ENCODE data around the gene C2CD3. TPM values are rescaled to one million over a fixed set of nuclear protein-coding genes. Genes with fewer than 3 reads are reported as not detected.

The C2CD3 gene
- polyA plus RNA-seq, 4 donors = 3.8 to 11.0 (median 7.3) TPM

DNA sequence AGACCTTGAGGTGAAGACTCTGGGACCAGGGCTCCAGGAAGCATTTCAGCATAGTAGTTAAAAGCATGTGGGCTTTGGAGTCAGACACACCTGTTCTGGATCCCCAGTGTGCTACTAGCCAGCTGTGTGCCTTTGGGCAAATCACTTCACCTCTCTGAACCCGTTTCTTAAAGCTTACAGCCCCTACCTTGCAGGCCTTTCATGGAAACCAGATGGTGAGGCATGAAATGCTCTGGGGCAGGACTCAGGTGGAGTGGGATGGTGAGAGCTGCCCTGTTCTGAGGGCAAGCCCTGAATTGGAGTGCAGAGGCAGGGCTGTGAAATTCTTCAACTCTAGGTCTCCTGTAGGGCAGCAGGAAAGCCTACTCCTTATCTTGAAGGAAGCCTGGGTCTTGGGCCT is 198.6 kb downstream of the C2CD3 start:
- WGBS, 3 donors = 52 to 72% (median 71%) methylated on average over 1 of the region's 1 CpG
- FAIRE-seq (no peak), DNase-seq (no peak)
- peaks cover under 1 to 40% (median 11%) of the 10 kb centered on the region in 3 donors for H3K36me3 ChIP-seq (ENCODE audit: control insufficient read depth in 3 of 3, insufficient read depth in 2 of 3, low read depth in 1 of 3, low read length in 3 of 3)
- no peaks in the 10 kb centered on the region for H3K27me3 ChIP-seq (ENCODE audit: control insufficient read depth in 3 of 3, insufficient read depth in 3 of 3, low read length in 3 of 3)
- H3K4me1 ChIP-seq (ENCODE audit: control insufficient read depth in 3 of 3, insufficient read depth in 2 of 3, low read depth in 1 of 3, low read length in 2 of 3) = peaks cover 0 to 4% (median 0%) of the 10 kb centered on the region in 3 donors
- H3K27ac ChIP-seq (ENCODE audit: low read depth in 1 of 3, low read length in 2 of 3) = no peak overlapping the region
- H3K4me3 ChIP-seq (ENCODE audit: low read depth in 1 of 3, low read length in 3 of 3) = no peak overlapping the region
- H3K9me3 ChIP-seq (ENCODE audit: control insufficient read depth in 2 of 2, insufficient read depth in 1 of 2, low read depth in 1 of 2, low read length in 1 of 2) = no peaks in the 10 kb centered on the region

DNA sequence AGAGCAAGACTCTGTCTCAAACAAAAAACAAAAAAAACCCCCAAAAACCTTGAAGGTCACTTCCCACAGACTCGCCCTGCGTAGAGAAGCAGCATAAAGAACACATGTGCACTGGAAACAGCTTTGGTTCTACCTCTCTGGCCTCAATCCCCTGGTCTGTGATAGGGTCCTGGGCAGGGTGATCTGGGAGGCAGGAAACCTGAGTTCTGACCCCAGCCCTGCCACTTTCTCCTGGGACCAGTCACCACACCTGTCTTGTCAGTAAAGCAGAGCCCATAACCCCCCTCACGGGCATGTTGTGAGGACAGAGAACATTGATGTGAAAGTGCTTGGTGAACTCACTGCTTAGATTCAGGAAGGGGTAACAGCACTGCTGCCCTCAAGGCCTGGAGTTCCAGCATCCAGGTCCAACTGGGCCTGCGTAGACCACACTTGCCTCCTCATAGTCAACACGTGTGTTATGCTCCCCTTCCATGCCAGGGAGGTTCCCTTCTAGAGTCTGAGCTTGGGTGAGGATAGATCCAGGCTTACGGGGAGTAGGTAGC is 199.6 kb downstream of the C2CD3 start:
- Histone ChIP-seq H3K4me3 (ENCODE audit: low read depth in 1 of 3, low read length in 3 of 3) (no peak overlapping the region), H3K36me3 (ENCODE audit: control insufficient read depth in 3 of 3, insufficient read depth in 2 of 3, low read depth in 1 of 3, low read length in 3 of 3) (peaks cover 0 to 33% (median 4%) of the 10 kb centered on the region in 3 donors), H3K27me3 (ENCODE audit: control insufficient read depth in 3 of 3, insufficient read depth in 3 of 3, low read length in 3 of 3) (no peaks in the 10 kb centered on the region), H3K4me1 (ENCODE audit: control insufficient read depth in 3 of 3, insufficient read depth in 2 of 3, low read depth in 1 of 3, low read length in 2 of 3) (peaks cover 0 to 4% (median 0%) of the 10 kb centered on the region in 3 donors), H3K27ac (ENCODE audit: low read depth in 1 of 3, low read length in 2 of 3) (peak overlapping the region in 1 of 3 donors; percentile 14), H3K9me3 (ENCODE audit: control insufficient read depth in 2 of 2, insufficient read depth in 1 of 2, low read depth in 1 of 2, low read length in 1 of 2) (no peaks in the 10 kb centered on the region)
- DNase-seq (no peak), FAIRE-seq (no peak)
- 67 to 77% (median 70%) methylated on average over 6 of the region's 6 CpGs for WGBS, 3 donors

- DNase-seq = no peak
- Histone ChIP-seq H3K4me1 (ENCODE audit: control insufficient read depth in 3 of 3, insufficient read depth in 2 of 3, low read depth in 1 of 3, low read length in 2 of 3) (peaks cover 0 to 4% (median 0%) of the 10 kb centered on the region in 3 donors), H3K27me3 (ENCODE audit: control insufficient read depth in 3 of 3, insufficient read depth in 3 of 3, low read length in 3 of 3) (no peaks in the 10 kb centered on the region), H3K27ac (ENCODE audit: low read depth in 1 of 3, low read length in 2 of 3) (no peak overlapping the region), H3K36me3 (ENCODE audit: control insufficient read depth in 3 of 3, insufficient read depth in 2 of 3, low read depth in 1 of 3, low read length in 3 of 3) (peaks cover 0 to 24% (median 2%) of the 10 kb centered on the region in 3 donors), H3K4me3 (ENCODE audit: low read depth in 1 of 3, low read length in 3 of 3) (no peak overlapping the region), H3K9me3 (ENCODE audit: control insufficient read depth in 2 of 2, insufficient read depth in 1 of 2, low read depth in 1 of 2, low read length in 1 of 2) (no peaks in the 10 kb centered on the region)
- FAIRE-seq = no peak
- 48 to 73% (median 51%) methylated on average over 13 of the region's 13 CpGs for WGBS, 3 donors
Observed at GRCh38 chr11:73969991-73970800, 200.6 kb downstream of the C2CD3 start.

DNA sequence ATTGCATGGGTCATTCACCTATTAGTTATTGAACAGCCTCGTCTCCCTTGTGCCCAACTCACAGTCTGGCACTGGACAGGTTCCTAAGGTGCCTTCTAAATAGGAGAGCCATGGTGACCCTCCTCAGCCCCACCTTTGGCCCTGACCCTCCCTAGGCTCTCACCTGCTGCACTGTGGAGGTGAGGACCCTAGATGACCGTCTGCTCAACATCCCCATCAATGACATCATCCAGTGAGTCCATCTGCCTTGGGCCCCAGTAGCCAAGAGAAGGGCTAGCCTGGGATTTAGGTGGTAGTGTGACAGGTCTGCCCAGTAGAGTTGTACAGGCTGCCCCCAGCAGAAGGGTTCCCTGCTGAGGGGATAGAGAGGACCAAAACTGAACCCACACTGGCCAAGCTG is 201.7 kb downstream of the C2CD3 start:
- peaks cover 0 to 13% (median 0%) of the 10 kb centered on the region in 3 donors for H3K36me3 ChIP-seq (ENCODE audit: control insufficient read depth in 3 of 3, insufficient read depth in 2 of 3, low read depth in 1 of 3, low read length in 3 of 3)
- DNase-seq = no peak

GRCh38 chr11:73968356-73968966 is 202.3 kb downstream of the C2CD3 start:
- no peak overlapping the region for H3K27ac ChIP-seq (ENCODE audit: low read depth in 1 of 3, low read length in 2 of 3)
- FAIRE-seq (no peak), DNase-seq (no peak)
- WGBS, 3 donors = 76 to 88% (median 87%) methylated on average over 15 of the region's 15 CpGs
- peaks cover 0 to 10% (median 0%) of the 10 kb centered on the region in 3 donors for H3K36me3 ChIP-seq (ENCODE audit: control insufficient read depth in 3 of 3, insufficient read depth in 2 of 3, low read depth in 1 of 3, low read length in 3 of 3)
- no peak overlapping the region for H3K4me3 ChIP-seq (ENCODE audit: low read depth in 1 of 3, low read length in 3 of 3)
- no peaks in the 10 kb centered on the region for H3K27me3 ChIP-seq (ENCODE audit: control insufficient read depth in 3 of 3, insufficient read depth in 3 of 3, low read length in 3 of 3)
- no peaks in the 10 kb centered on the region for H3K9me3 ChIP-seq (ENCODE audit: control insufficient read depth in 2 of 2, insufficient read depth in 1 of 2, low read depth in 1 of 2, low read length in 1 of 2)
- H3K4me1 ChIP-seq (ENCODE audit: control insufficient read depth in 3 of 3, insufficient read depth in 2 of 3, low read depth in 1 of 3, low read length in 2 of 3) = no peaks in the 10 kb centered on the region

More for the DNA sequence above, 201.7 kb downstream of the C2CD3 start:
- H3K9me3 ChIP-seq (ENCODE audit: control insufficient read depth in 2 of 2, insufficient read depth in 1 of 2, low read depth in 1 of 2, low read length in 1 of 2) = no peaks in the 10 kb centered on the region
- H3K27me3 ChIP-seq (ENCODE audit: control insufficient read depth in 3 of 3, insufficient read depth in 3 of 3, low read length in 3 of 3) = no peaks in the 10 kb centered on the region
- no peak overlapping the region for H3K27ac ChIP-seq (ENCODE audit: low read depth in 1 of 3, low read length in 2 of 3)
- peaks cover 0 to 4% (median 0%) of the 10 kb centered on the region in 3 donors for H3K4me1 ChIP-seq (ENCODE audit: control insufficient read depth in 3 of 3, insufficient read depth in 2 of 3, low read depth in 1 of 3, low read length in 2 of 3)
- FAIRE-seq = no peak
- H3K4me3 ChIP-seq (ENCODE audit: low read depth in 1 of 3, low read length in 3 of 3) = no peak overlapping the region
- WGBS, 3 donors = 62 to 67% (median 65%) methylated on average over 2 of the region's 2 CpGs

DNA sequence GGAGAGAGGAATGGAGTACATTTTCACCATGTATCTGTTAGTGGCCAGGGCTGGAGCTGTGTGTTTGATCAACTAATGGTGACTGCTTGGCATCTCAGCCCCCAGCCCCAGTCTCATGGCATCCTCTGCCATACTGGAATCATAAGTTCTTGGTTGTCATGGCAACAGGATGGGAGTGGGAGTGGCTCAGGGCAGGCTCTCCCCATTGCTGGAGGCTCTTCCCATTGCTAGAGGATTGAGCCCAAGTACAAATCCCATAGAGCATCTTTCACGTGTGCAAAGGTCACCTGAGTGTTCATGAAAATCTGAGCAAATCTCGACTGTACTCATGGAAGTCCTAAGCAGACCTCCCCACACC is 205.1 kb downstream of the C2CD3 start:
- 17 to 60% (median 28%) methylated on average over 2 of the region's 2 CpGs for WGBS, 3 donors
- H3K9me3 ChIP-seq (ENCODE audit: control insufficient read depth in 2 of 2, insufficient read depth in 1 of 2, low read depth in 1 of 2, low read length in 1 of 2) = no peaks in the 10 kb centered on the region
- no peak for DNase-seq
- no peak overlapping the region for H3K4me3 ChIP-seq (ENCODE audit: low read depth in 1 of 3, low read length in 3 of 3)
- no peak for FAIRE-seq
- H3K27ac ChIP-seq (ENCODE audit: low read depth in 1 of 3, low read length in 2 of 3) = no peak overlapping the region
- no peaks in the 10 kb centered on the region for H3K27me3 ChIP-seq (ENCODE audit: control insufficient read depth in 3 of 3, insufficient read depth in 3 of 3, low read length in 3 of 3)
- H3K4me1 ChIP-seq (ENCODE audit: control insufficient read depth in 3 of 3, insufficient read depth in 2 of 3, low read depth in 1 of 3, low read length in 2 of 3) = no peaks in the 10 kb centered on the region
- no peaks in the 10 kb centered on the region for H3K36me3 ChIP-seq (ENCODE audit: control insufficient read depth in 3 of 3, insufficient read depth in 2 of 3, low read depth in 1 of 3, low read length in 3 of 3)

GRCh38 chr11:73965076-73965763 is 205.6 kb downstream of the C2CD3 start:
- no peak overlapping the region for H3K4me3 ChIP-seq (ENCODE audit: low read depth in 1 of 3, low read length in 3 of 3)
- no peaks in the 10 kb centered on the region for H3K36me3 ChIP-seq (ENCODE audit: control insufficient read depth in 3 of 3, insufficient read depth in 2 of 3, low read depth in 1 of 3, low read length in 3 of 3)
- no peak overlapping the region for H3K27ac ChIP-seq (ENCODE audit: low read depth in 1 of 3, low read length in 2 of 3)
- WGBS, 3 donors = 66 to 69% (median 68%) methylated on average over 10 of the region's 10 CpGs
- FAIRE-seq (no peak), DNase-seq (no peak)
- no peaks in the 10 kb centered on the region for H3K4me1 ChIP-seq (ENCODE audit: control insufficient read depth in 3 of 3, insufficient read depth in 2 of 3, low read depth in 1 of 3, low read length in 2 of 3)
- H3K9me3 ChIP-seq (ENCODE audit: control insufficient read depth in 2 of 2, insufficient read depth in 1 of 2, low read depth in 1 of 2, low read length in 1 of 2) = no peaks in the 10 kb centered on the region
- no peaks in the 10 kb centered on the region for H3K27me3 ChIP-seq (ENCODE audit: control insufficient read depth in 3 of 3, insufficient read depth in 3 of 3, low read length in 3 of 3)

DNA sequence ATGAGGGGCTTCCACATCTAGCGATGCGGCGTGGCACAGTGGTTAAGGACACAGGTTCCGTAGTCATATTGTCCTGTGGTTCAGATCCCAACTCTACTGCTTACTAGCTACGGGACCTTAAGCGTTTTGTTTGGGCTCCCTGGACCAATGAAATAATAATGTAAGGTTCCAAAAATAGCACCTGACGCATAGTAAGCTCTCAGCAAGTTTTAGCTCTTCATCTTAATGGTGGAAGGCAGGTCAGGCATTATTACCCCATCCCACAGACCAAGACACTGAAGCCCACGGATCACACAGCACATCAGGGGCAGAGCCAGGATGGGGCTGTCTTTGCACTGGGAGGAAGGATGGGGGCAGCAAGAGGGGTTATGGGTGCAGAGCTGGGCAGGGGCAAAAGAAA is 206.9 kb downstream of the C2CD3 start:
- peaks cover 0 to 3% (median 0%) of the 10 kb centered on the region in 3 donors for H3K27me3 ChIP-seq (ENCODE audit: control insufficient read depth in 3 of 3, insufficient read depth in 3 of 3, low read length in 3 of 3)
- 82 to 85% (median 84%) methylated on average over 8 of the region's 8 CpGs for WGBS, 3 donors
- H3K4me3 ChIP-seq (ENCODE audit: low read depth in 1 of 3, low read length in 3 of 3) = no peak overlapping the region
- no peak overlapping the region for H3K27ac ChIP-seq (ENCODE audit: low read depth in 1 of 3, low read length in 2 of 3)
- no peaks in the 10 kb centered on the region for H3K4me1 ChIP-seq (ENCODE audit: control insufficient read depth in 3 of 3, insufficient read depth in 2 of 3, low read depth in 1 of 3, low read length in 2 of 3)
- FAIRE-seq = no peak
- DNase-seq = no peak
- no peaks in the 10 kb centered on the region for H3K36me3 ChIP-seq (ENCODE audit: control insufficient read depth in 3 of 3, insufficient read depth in 2 of 3, low read depth in 1 of 3, low read length in 3 of 3)
- no peaks in the 10 kb centered on the region for H3K9me3 ChIP-seq (ENCODE audit: control insufficient read depth in 2 of 2, insufficient read depth in 1 of 2, low read depth in 1 of 2, low read length in 1 of 2)

Measured in small intestine (tissue), 7 donors.